Activated CD4-positive, alpha-beta memory T cell treated with anti-CD3 and anti-CD28 coated beads for 36 hours (primary cell): ENCODE measurements around the gene ABCA4. TPM values are rescaled to one million over a fixed set of nuclear protein-coding genes. Genes with fewer than 3 reads are reported as not detected.

Experiments
- CTCF ChIA-PET: fragments of 350-600 bp; sonication (Branson Sonifier 250); formaldehyde crosslinking; loops from one replicate; lab custom pipeline; 2021; ENCODE audit warnings: antibody characterized with exemption, inconsistent platforms; lab: Charles Lee
- POLR2A ChIA-PET: fragments of 350-600 bp; sonication (Branson Sonifier 250); formaldehyde crosslinking; loops from one replicate; lab custom pipeline; 2021; ENCODE audit warnings: antibody characterized with exemption; lab: Charles Lee
- DNase-seq: peaks from one replicate; pipeline ENCODE4 v3.0.0-alpha.2; 2020
- H3K27ac Mint-ChIP-seq: one replicate; pipeline ENCODE4 v1.8.0; 2021; ENCODE audit warnings: mixed read lengths
- H3K27me3 Mint-ChIP-seq: one replicate; pipeline ENCODE4 v1.8.0; 2021; ENCODE audit warnings: mixed read lengths
- H3K36me3 Mint-ChIP-seq: one replicate; pipeline ENCODE4 v1.8.0; 2021; ENCODE audit warnings: mixed read lengths
- H3K4me1 Mint-ChIP-seq: one replicate; pipeline ENCODE4 v1.8.0; 2021; ENCODE audit warnings: low read depth, mixed read lengths
- H3K4me3 Mint-ChIP-seq: one replicate; pipeline ENCODE4 v1.8.0; 2021; ENCODE audit warnings: mild to moderate bottlenecking, mixed read lengths
- H3K9me3 Mint-ChIP-seq: one replicate; pipeline ENCODE4 v1.8.0; 2021; ENCODE audit warnings: mixed read lengths
- intact Hi-C: fragments of 100-400 bp; cut with micrococcal nuclease; formaldehyde crosslinking; loops from one replicate; pipeline ENCODE4 v1.15.1; 2023
- total RNA-seq, 2 experiments: library from RNA; stranded (reverse); gene quantifications; one replicate each; pipeline ENCODE4 v1.2.3, GENCODE V29; 2021

The ABCA4 gene
- total RNA-seq, 2 experiments from 2014 or later: not detected

DNA sequence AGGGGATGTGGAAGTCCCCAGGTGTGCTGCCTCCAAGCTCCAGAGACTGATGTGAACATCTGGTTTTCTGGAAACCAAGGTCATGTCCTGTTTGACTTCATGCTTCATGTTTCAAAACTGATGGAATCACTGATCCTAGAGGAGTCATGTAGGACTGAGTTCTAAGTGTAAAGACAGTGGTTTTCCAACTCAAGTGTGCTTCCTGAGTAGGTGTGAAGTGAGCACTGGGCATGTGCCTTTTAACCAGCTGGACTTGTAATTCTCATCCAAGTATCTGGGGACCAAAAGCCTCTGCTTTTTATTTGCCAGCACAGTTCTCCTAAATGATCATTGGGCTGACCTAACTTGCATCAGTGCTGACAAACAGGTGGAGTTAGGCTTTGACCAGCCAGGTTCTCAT lies 36.9 kb downstream of the ABCA4 start:
- H3K27ac Mint-ChIP-seq: no peak overlapping the region
- ChIA-PET CTCF (interaction anchor here (0.8 kb wide), 1 partner anchor 51 kb away, joined by 3 read pairs; no protein-coding TSS in a partner anchor), POLR2A (no interaction called here)
- H3K9me3 Mint-ChIP-seq: no peaks in the 10 kb centered on the region
- no peak for DNase-seq
- no peak overlapping the region for H3K4me3 Mint-ChIP-seq
- H3K4me1 Mint-ChIP-seq: no peaks in the 10 kb centered on the region
- H3K27me3 Mint-ChIP-seq: peaks cover 14% of the 10 kb centered on the region
- H3K36me3 Mint-ChIP-seq: no peaks in the 10 kb centered on the region
- intact Hi-C loops: no loop called here

DNA sequence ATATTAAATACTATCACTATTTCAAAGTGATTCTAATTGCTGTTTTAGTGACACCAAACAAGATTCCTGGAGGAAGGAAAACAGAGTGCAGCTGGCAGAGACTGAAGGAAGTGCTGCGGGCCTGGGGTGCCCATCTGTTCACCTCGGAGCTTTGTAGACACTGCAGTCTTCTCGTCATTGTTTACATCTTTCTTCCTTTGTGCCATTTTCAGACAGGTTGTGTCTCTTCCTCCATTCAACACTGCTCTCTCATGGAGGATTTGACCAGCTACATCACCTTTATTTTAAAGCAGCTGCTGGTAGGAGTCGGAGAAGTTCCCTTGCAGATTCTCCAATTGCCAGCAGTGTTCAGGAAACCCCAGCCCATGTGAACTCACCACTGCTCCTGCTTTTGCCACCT lies 37.3 kb downstream of the ABCA4 start:
- POLR2A ChIA-PET: no interaction called here
- H3K4me3 Mint-ChIP-seq: no peak overlapping the region
- peaks cover 13% of the 10 kb centered on the region for H3K27me3 Mint-ChIP-seq
- H3K36me3 Mint-ChIP-seq: no peaks in the 10 kb centered on the region
- no peak overlapping the region for H3K27ac Mint-ChIP-seq
- intact Hi-C loops: no loop called here
- no peak for DNase-seq
- no peaks in the 10 kb centered on the region for H3K4me1 Mint-ChIP-seq
- H3K9me3 Mint-ChIP-seq: no peaks in the 10 kb centered on the region
- CTCF ChIA-PET: interaction anchor here (0.8 kb wide), 1 partner anchor 50 kb away, joined by 3 read pairs; no protein-coding TSS in a partner anchor

DNA sequence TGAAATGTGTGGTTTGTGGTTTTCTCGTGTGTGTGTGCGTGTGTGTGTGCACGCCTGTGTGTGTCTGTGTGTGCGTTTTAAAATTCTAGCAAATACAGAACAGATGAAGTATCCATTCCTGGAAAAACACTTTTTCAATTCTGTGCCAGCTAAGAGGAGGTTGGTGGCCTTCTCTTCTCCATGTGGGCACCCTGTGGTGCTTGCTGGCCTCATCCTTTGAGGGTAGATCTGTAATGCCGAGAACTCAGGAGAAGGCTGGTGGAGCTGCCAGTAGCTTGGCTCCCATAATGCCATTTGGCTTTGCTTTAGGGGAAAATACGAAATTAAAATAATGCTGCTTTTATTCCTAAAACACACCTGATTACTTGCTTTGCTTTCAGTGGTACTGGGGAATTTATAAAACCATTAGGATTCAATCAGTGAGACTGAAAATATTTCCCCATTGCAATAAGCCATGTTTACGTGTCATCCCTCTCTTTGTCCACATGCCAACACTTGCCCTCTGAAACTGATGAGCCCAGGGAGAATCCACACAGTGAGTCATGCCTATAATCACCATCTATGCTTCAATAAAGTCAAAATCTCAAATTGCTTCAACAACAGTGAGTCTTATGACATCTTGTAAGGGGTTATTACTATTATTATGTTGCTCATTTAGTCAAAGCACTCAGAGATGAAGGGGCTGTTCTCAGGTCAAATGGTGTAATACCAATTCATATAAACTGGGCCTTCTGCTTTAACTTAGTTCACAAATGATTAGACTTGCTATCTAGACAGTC lies 39.2 kb downstream of the ABCA4 start:
- intact Hi-C loops: no loop called here
- H3K36me3 Mint-ChIP-seq: no peaks in the 10 kb centered on the region
- CTCF ChIA-PET: no interaction called here

DNA sequence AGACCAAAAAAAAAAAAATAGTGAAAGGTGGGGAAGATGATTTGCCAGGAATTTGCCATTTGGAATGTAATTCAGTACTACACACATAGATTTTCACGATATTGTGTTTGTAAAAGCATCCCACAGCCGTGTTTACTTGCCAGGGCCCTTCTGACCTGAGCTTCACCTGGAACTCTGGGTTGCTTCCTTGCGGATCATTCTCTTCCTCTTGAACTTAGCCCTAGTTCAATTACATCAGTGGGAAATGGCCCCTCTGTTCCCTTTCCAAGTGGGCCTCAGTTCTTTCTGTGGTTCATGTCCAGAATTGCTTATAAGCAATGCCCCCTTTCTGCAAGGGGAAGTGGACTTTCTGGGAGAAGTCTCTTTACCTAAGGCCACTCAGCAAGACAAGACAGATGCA lies 41.0 kb downstream of the ABCA4 start:
- CTCF ChIA-PET: no interaction called here
- intact Hi-C loops: no loop called here
- POLR2A ChIA-PET: no interaction called here
- Mint-ChIP-seq H3K9me3 (no peaks in the 10 kb centered on the region), H3K27ac (no peak overlapping the region), H3K36me3 (no peaks in the 10 kb centered on the region), H3K27me3 (peaks cover 9% of the 10 kb centered on the region), H3K4me1 (no peaks in the 10 kb centered on the region), H3K4me3 (no peak overlapping the region)
- DNase-seq: no peak

More for the DNA sequence above, 39.2 kb downstream of the ABCA4 start:
- peaks cover 10% of the 10 kb centered on the region for H3K27me3 Mint-ChIP-seq
- no peak overlapping the region for H3K27ac Mint-ChIP-seq
- H3K9me3 Mint-ChIP-seq: no peaks in the 10 kb centered on the region
- POLR2A ChIA-PET: no interaction called here
- DNase-seq: no peak
- no peaks in the 10 kb centered on the region for H3K4me1 Mint-ChIP-seq
- H3K4me3 Mint-ChIP-seq: no peak overlapping the region

DNA sequence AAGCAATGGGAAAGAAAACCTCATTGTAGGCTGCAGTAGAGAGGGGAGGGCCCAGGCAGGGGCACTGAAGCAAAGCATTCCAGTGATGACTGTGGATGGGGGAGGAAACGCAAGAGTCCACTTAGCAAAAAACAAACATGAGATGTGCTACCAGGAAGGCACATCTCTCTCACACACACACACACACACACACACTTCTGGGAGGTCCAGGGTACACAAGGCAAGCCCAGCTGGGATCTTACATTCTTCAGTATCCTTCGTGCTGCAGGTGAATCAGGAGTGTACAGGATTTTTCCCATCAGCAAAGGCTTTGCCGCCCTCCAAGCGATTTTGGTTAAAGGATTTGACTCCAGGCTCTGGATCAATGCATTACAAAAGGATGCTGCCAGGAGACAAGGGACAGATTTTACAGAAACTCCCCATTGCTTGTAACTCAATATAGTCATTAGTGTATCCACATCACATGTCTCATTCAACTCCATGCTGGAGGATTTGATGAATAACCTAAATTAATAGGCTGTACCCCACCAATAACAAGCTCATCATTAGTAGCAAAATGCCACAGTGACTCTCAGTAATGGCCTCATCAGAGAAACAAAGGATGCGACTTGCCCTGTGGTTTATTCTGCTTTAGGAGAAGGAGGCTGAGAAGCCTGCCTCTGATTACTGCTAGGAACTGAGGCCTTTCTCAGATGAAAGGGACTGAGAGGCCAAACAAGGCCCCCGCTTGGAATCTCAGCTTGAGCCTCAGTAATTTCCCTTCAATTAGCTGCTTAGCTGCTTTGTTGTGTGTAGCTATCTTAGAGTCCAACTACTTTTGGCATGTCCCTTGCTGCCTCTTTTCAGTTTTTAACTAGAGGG lies 41.6 kb downstream of the ABCA4 start:
- Mint-ChIP-seq H3K36me3 (no peaks in the 10 kb centered on the region), H3K9me3 (no peaks in the 10 kb centered on the region), H3K4me1 (no peaks in the 10 kb centered on the region), H3K4me3 (no peak overlapping the region), H3K27me3 (peaks cover 9% of the 10 kb centered on the region), H3K27ac (no peak overlapping the region)
- ChIA-PET POLR2A (no interaction called here), CTCF (no interaction called here)
- intact Hi-C loops: no loop called here
- DNase-seq: no peak

DNA sequence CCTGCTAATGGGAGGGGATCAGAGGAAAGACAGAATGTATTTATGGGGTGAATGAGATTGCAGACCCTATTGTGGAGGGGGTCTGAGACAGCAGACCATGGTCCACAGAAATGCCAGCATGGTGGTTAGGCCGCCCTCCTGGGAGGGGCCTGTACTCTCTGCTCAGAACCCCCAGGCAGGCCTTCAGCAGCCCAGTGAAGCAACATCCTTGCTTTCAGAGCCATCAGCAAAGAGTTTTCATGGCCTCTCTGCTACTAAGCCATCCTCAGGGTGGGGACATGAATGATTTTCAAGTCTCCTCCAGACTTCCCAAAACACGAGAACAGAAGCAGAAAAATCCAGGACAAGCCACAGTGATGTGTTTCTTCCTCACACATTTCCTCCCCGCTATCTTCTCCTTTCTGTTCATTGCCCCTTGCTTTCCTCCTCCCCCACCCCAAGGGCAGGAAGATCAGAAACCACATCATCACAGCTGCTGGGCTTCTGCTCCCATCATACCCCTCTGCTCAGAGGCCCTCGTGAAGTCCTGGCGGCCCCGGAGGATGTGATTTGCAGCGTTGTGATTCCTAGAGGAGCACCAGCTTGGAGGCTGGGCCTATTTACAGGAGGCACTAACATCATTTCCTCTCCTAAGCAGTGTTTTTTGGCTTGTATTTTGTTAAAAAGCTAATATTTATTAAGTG lies 48.0 kb downstream of the ABCA4 start:
- no peaks in the 10 kb centered on the region for H3K9me3 Mint-ChIP-seq
- no peak overlapping the region for H3K4me3 Mint-ChIP-seq
- intact Hi-C loops: no loop called here
- CTCF ChIA-PET: interaction anchor here (1.0 kb wide), 1 partner anchor 9 kb away, joined by 3 read pairs; no protein-coding TSS in a partner anchor
- no peaks in the 10 kb centered on the region for H3K4me1 Mint-ChIP-seq
- no peak overlapping the region for H3K27ac Mint-ChIP-seq
- POLR2A ChIA-PET: no interaction called here
- H3K36me3 Mint-ChIP-seq: no peaks in the 10 kb centered on the region
- peaks cover 13% of the 10 kb centered on the region for H3K27me3 Mint-ChIP-seq
- DNase-seq: no peak

DNA sequence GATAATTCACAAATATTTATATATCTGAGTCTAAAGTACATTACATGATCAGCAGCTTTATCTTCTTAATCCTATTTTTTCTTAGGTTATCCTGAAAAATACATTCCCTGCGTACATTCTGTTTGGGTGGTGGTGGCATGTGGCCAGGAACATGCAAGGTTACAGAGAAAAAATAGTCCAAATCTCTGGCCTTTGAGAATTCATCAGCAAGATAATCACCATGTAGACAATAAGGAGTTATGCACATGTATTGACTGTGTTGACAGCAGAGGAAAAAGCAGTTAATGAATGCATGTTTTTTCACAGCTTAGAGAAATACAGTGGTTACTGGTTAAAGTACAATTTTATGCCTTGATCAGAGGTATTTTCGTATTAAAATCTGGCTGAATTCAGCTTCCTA lies 49.0 kb downstream of the ABCA4 start:
- no peak overlapping the region for H3K4me3 Mint-ChIP-seq
- H3K36me3 Mint-ChIP-seq: no peaks in the 10 kb centered on the region
- intact Hi-C loops: no loop called here
- ChIA-PET CTCF (no interaction called here), POLR2A (no interaction called here)
- DNase-seq: no peak
- H3K27ac Mint-ChIP-seq: no peak overlapping the region
- peaks cover 10% of the 10 kb centered on the region for H3K27me3 Mint-ChIP-seq
- no peaks in the 10 kb centered on the region for H3K9me3 Mint-ChIP-seq
- H3K4me1 Mint-ChIP-seq: no peaks in the 10 kb centered on the region

DNA sequence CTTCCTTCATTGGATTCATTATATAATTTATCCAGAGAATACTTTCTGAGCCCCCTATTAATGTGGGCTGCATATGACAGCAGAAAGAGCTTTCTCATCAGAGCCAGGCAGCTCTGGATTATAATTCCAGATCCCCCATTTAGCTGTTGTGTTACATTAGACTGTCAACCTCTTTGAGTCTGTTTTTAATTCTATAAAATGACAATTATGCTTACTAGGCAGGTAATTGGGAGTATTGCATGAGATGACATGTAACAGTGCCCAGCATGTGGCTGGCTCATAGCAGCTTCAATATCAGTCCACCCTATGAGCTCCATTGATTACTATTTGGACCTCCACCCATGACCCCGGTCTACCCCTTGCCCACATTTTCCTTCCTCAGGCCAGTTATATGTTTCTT lies 49.6 kb downstream of the ABCA4 start:
- POLR2A ChIA-PET: no interaction called here

DNA sequence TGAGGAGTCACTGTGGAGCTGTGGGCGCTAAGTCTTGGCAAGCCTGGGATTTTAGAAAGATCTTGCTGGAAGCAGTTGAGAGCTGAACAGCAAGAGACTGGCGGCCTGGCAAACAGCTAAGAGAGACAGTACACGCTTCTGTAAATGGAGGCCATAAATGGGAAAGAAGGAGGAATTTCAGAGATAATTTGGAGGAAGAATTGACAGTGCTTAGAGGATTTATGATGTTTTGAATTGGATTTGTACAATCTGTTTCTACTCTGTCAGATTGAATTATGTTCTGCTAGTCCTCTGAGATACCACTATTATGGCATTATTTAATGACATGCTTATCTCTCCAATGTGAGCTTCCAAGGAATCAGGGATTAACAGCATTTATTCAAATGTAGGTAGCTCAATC lies 50.1 kb downstream of the ABCA4 start:
- H3K9me3 Mint-ChIP-seq: no peaks in the 10 kb centered on the region
- intact Hi-C loops: no loop called here
- H3K4me1 Mint-ChIP-seq: no peaks in the 10 kb centered on the region
- DNase-seq: no peak
- POLR2A ChIA-PET: no interaction called here
- H3K36me3 Mint-ChIP-seq: no peaks in the 10 kb centered on the region
- no peak overlapping the region for H3K4me3 Mint-ChIP-seq
- H3K27me3 Mint-ChIP-seq: peaks cover 9% of the 10 kb centered on the region
- CTCF ChIA-PET: no interaction called here
- no peak overlapping the region for H3K27ac Mint-ChIP-seq

More for the DNA sequence above, 49.6 kb downstream of the ABCA4 start:
- H3K4me3 Mint-ChIP-seq: no peak overlapping the region
- no peaks in the 10 kb centered on the region for H3K36me3 Mint-ChIP-seq
- CTCF ChIA-PET: no interaction called here
- H3K27ac Mint-ChIP-seq: no peak overlapping the region
- no peaks in the 10 kb centered on the region for H3K9me3 Mint-ChIP-seq
- peaks cover 9% of the 10 kb centered on the region for H3K27me3 Mint-ChIP-seq
- intact Hi-C loops: no loop called here
- H3K4me1 Mint-ChIP-seq: no peaks in the 10 kb centered on the region
- no peak for DNase-seq

DNA sequence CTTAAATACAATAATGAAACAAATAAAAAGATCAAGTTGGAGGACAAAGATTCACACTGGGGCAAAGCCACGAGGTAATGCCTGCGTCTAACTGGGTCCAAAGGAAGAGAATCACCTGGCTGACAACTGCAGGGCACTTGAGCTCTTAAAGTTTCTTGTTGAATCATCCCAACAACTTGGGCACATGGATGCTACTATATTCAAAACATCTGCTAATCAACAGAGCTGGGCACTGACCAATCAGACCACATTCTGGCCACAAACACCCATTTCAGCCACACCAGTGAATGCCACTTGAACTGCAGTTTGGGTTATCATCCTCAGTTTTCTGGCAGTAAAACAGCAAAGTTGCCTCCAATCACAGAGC lies 51.0 kb downstream of the ABCA4 start:
- ChIA-PET CTCF (interaction anchor here (1.4 kb wide), 1 partner anchor 30 kb away, joined by 4 read pairs; no protein-coding TSS in a partner anchor), POLR2A (no interaction called here)
- Mint-ChIP-seq H3K27me3 (peaks cover 9% of the 10 kb centered on the region), H3K4me1 (no peaks in the 10 kb centered on the region), H3K9me3 (no peaks in the 10 kb centered on the region), H3K27ac (no peak overlapping the region), H3K36me3 (no peaks in the 10 kb centered on the region), H3K4me3 (no peak overlapping the region)
- DNase-seq: no peak
- intact Hi-C loops: no loop called here

DNA sequence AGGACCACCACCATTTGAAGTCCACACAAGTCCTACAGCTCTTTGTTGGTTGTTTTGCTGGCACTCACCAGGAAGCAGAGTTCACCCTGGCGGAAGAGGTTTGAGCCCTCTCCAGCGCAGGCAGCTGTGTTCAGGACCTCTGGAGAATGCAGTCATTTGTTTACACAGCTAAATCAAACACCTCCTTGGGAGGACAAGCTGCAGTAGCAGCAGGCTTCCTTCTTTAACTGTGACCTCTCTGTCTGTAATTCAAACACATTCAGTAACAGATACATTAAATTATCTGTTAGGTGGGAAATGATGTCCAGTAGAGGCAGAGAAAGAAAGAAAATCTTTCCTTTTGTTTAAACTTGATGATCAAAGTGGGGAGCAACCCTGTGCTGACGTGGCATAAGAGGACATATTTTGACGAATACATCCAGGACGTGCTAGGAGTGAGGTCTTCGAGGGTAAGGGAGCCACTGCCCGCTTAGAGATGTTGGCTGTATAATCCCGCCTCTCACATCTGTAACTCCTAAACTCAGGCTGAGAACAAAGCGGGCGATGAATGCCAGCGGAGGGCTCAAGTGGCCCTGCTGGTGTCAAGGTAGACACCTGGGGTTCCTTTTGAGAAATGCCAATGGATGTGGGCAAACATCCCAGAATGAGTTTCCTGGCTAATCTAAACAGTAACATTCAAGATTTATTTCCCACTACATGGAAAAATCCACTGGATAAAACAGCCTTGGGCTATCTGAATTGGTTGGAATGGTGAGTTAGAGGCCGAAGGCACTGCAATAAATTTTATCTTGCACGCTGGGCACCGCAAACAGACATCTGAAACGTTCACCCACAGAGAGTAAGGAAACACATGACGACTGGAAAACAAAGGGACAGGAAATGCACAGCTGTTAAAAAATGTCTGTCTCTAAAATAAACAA lies 51.7 kb downstream of the ABCA4 start:
- H3K27ac Mint-ChIP-seq: no peak overlapping the region
- ChIA-PET CTCF (interaction anchor here (1.4 kb wide), 1 partner anchor 30 kb away, joined by 4 read pairs; no protein-coding TSS in a partner anchor), POLR2A (interaction anchor here (1.0 kb wide), 1 partner anchor 30 kb away, joined by 3 read pairs; no protein-coding TSS in a partner anchor)
- H3K4me1 Mint-ChIP-seq: no peaks in the 10 kb centered on the region
- H3K27me3 Mint-ChIP-seq: peaks cover 5% of the 10 kb centered on the region
- DNase-seq: no peak
- H3K36me3 Mint-ChIP-seq: no peaks in the 10 kb centered on the region
- intact Hi-C loops: no loop called here
- H3K9me3 Mint-ChIP-seq: no peaks in the 10 kb centered on the region
- no peak overlapping the region for H3K4me3 Mint-ChIP-seq
